Measurements from ENCODE around the gene LENG1.

Gene LENG1

DNA sequence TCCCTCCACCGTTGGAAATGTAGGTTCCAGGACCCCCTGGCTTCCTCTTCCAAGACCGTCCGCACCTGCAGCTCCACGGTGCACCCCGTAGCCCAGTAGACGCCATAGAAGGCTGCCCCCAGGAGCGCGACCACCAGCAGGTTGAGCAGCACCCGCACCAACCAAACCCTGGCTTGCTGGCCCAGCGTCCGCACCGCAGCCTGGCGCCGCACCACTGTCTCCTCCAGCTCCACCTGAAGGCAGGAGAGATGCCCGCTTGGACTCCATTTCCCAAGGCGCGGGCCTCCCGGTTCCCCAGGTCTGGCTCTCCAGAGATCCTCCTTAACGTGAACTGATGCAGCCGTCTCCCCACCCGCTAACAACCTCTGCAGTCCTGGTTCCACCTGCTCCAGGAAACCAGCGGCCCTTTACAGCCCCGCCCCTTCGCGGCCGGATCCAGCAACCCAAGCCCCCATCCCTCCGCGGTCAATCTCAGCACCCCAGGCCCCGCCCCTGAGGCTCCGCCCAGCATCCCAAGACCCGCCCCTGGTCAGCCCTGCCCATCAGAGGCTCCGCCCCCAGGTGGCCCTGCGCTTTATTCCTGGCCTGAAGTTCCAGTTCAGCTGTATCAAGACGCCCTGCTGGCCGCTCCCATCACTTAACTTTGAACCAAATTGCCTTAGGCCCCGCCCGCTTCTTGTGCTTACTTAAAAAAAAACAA is 5.0 kb upstream of the LENG1 start:
- peak; percentile 68 for DNase-seq (ENCODE audit: low read depth, low spot score)

DNA sequence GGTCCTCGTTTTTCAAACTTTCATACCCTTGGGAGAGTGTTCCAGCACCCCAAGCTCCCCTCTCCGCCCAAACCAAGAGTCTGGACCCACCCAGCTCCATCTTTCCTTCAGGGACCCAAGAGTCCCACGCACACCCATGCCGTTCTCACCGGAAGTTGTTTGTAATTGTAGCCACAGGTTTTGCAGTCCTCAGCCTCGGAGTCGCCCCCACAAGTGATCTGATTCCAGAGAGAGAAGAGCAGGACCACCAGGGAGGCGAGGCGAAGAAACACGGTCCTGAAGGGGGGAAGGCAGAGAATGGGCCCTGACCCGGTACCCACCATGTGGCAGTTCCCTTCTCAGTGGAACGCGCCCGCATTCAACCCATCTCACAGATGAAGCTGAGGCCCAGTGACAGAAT is 3.4 kb upstream of the LENG1 start:
- DNase-seq (ENCODE audit: low read depth, low spot score): no peak

DNA sequence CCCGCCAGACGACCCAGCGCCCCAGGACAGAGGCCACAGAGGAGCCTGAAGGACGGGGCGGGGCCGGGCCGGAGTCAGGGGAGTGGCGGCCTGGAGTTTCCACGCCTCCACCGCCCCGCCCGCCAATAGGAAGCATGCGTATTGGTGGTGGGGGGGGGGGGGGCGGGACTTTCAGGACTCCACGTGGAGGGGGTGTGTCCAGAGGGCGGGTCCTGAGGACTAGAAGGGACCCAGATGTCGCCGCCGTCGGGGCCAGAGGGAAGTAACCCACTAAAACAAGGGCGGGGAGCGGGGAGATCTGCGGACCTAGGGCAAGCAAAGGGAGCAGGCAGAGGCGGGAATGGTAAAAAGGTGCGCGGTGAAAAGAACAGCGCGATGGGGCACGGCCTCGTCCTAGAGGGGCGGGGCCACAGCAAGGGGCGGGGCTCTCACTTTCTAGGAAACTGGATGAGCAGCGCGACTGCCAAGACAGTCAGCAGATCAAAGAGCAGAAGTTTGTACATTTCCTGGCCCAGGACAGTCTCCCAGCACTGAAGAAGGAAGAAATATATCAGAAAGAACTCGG is 2.8 kb upstream of the LENG1 start:
- DNase-seq (ENCODE audit: low read depth, low spot score): peak; percentile 75

DNA sequence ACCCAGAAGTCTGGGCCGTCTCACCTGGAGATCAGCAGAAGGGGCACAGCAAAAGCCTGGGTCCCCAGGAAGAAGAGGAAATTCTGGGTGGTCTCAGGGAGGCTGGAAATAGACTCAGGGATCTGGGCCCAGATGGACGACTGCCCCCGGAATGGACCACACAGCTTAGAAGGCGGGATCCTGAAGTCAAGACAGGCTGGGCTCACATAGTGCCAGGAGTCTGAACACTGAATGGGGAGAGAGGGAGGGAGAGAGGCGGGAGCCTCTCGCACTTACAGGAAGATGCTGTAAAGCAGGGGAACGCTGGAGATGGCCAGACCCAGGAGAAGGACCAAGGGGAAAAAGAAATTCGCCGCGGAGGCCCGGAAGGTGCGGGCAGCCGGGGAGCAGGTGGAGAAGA is 1.3 kb upstream of the LENG1 start:
- no peak for DNase-seq (ENCODE audit: low read depth, low spot score)

GRCh38 chr19:54160182-54160811 is 776 bp upstream of the LENG1 start:
- peak; percentile 43 for DNase-seq (ENCODE audit: low read depth, low spot score)

DNA sequence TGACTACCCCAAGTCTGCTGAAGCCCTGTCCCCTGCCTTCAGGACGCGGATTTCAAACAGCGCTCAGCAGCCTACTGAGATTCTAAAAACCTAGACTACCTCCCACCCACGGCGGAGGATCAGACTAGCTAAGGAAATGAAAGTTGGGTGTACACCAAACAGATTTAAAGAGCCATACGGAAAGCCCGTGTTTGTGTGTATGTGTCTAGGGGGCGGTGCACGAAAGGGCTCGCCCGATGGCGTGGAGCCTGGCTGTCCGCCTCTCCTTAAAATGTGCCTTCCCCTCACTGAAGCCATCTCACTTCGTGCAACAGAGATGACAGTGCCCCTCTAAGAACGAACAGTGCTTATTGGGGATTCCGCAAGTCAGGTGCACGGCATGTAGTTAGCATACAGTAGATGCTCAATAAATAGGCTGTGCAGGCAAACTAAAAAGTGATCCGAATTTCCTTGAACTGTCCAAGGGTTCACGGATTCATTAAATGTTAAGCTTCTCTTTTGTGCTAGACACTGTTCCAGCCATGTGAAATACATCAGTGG is 639 bp downstream of the LENG1 start:
- no peak for DNase-seq (ENCODE audit: low read depth, low spot score)

DNA sequence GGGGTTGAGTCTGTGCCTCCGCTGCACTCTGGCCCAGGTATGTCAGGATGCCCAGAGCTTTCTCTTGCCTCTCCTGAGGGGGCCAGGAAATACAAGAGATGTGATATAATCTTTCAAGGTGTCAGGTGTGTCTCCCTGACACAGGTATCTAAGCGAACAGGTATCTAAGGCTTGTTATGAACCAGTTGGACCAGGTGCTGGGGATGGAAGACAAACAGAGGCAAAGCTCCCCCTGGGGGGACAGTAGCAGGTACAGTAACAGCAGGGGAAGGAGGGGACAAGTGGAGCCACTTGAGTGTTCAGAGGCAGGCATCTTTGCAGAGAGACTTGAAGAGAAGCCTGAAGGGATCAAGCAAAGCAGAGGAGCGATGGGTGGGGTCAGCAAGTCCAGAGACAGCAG is 2.6 kb downstream of the LENG1 start:
- DNase-seq (ENCODE audit: low read depth, low spot score): no peak

GRCh38 chr19:54156490-54156889 is 3.0 kb downstream of the LENG1 start:
- DNase-seq (ENCODE audit: low read depth, low spot score): no peak

DNA sequence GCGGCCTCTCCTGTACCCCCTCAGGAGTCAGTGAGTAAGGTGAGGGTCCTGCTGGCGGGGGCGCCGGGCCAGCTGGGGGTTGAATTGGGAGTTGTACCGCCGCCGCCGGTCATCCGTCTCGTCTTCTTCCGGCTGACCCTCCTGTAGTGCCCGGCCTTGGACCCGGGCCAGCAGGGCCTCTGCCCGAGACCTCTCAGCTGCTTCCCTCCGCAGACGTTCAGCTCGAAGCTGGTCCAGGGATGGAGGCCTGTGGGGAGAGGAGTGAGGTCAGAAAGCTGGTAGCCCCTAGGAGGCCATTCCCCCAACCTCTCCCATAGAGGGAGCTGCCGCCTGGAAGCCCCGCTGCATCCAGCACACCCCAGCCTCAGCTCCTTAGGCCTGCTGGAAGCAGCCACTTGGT is 3.8 kb downstream of the LENG1 start:
- DNase-seq (ENCODE audit: low read depth, low spot score): no peak

DNA sequence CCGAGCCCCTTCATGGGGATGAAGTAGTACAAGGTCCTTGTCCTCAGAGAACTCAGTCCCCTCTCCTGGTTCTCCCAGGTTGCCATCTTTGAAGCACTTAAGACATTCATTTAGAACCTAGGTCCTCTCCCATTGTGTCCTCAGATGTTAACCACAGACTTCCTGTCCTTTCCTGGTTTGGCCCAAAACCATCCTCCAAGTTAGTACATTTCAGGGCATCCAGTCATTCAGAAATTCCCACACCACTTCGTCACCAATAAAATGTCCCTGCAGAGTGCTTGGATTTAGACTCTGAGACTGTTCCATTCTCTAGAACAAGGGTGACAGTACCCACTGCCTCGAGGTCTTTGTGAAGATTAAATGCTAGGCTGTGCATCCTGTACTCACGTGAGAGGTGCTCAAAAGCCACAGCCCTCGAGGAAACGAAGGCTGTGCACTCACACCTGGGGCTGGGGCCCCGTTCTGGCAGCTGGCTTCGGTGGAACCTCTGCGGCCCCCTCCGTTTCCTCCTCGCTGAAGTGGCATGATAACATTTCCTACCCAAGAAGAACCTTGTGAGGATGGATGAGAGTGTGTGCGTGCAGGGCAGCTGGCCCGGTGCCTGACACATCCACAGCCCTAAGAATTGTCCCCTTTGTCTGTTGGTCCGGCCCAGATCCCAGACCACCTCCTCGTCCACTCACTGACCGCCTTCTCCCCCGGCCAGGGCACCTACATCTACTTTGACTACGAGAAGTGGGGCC is 4.7 kb downstream of the LENG1 start:
- DNase-seq (ENCODE audit: low read depth, low spot score): peak; percentile 29

DNA sequence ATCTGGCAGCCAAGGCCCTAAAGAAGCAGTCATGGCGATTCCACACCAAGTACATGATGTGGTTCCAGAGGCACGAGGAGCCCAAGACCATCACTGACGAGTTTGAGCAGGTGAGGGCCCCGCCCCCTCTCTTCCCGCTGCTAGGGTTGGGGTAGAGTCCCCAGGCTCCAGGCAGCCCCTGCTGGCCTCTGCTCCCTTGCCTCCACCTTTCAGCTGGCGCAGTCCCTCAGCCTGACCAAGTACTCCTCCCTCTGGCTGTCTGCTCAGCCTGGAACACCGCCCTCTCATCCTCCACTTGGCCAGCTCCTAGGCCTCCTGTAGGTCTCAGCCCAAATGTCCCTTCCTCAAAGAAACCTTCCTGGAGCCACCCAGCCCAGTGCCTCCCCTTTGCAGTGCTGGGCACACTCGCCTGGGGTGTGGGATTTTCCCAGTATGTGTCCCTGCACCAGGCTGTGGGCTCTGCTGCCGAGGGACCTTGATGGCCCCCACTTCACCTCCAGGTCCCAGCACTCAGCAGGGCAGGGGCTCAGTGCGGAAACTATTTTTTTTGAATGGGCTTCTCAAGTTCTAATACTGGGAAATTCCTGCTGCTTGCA is 5.7 kb downstream of the LENG1 start:
- DNase-seq (ENCODE audit: low read depth, low spot score): no peak

DNA sequence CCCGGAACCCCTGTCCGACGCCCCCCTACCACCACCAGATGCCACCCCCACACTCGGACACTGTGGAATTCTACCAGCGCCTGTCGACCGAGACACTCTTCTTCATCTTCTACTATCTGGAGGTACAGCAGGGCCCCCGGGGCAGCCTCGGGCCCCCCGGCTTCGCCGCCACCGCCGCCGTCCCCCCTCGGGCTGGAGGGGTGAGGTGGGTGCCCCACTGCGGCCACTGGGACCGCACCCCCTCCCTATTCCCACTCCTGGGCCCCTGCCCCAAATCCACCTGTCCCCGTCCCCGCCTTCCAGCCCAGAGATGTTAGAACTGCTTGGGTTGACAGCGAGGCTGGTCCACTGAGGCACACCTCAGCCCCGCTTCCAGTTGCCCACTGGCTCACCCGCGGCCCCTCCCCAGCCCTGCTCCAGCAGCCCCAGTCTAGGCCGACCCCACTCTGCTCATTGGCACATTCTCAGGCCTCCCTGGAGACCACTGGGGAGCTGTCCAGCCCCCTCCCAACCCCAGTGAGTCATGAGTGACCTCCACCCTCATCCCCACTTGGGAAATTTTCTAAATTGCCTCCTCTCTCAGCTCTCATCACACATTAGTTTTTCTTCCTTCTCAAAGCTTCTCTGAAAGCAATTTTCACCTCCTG is 6.5 kb downstream of the LENG1 start:
- DNase-seq (ENCODE audit: low read depth, low spot score): no peak

GRCh38 chr19:54152267-54152666 is 7.3 kb downstream of the LENG1 start:
- no peak for DNase-seq (ENCODE audit: low read depth, low spot score)

DNA sequence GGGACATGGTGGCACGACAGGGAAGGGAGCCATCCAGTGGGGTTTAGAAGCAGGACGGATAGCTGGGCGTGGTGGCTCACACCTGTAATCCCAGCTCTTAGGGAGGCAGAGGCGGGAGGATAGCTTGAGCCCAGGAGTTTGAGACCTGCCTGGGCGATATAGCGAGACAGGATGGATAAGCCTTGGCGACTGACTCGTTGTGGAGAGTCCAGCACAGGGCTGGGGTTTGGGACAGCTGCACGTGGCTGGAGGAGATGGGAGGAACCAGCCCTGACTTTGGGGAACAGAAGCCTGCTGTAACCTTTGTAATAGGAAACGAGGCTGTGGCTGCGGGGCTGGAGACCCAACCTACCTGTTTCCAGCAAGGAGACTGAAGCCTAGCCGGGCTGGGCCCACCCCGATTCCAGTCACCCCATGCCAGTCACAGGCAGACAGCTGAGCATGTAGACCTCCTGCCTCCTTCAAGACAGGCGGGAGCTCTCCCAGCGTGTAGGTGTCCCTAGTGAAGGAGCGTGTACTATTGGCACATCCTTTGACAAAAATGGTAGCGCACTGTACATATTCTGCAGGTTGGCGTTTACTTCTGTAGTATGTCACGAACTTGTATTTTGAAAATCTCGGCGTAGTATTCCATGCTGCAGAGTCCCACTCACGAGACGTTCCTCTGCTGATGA is 8.0 kb downstream of the LENG1 start:
- DNase-seq (ENCODE audit: low read depth, low spot score): no peak

GRCh38 chr19:54149021-54149812 is 10.3 kb downstream of the LENG1 start:
- no peak for DNase-seq (ENCODE audit: low read depth, low spot score)

GRCh38 chr19:54148158-54148557 is 11.4 kb downstream of the LENG1 start:
- no peak for DNase-seq (ENCODE audit: low read depth, low spot score)

- no peak for DNase-seq (ENCODE audit: low read depth, low spot score)
These were observed 11.8 kb downstream of the LENG1 start for GRCh38 chr19:54147676-54148075.

DNA sequence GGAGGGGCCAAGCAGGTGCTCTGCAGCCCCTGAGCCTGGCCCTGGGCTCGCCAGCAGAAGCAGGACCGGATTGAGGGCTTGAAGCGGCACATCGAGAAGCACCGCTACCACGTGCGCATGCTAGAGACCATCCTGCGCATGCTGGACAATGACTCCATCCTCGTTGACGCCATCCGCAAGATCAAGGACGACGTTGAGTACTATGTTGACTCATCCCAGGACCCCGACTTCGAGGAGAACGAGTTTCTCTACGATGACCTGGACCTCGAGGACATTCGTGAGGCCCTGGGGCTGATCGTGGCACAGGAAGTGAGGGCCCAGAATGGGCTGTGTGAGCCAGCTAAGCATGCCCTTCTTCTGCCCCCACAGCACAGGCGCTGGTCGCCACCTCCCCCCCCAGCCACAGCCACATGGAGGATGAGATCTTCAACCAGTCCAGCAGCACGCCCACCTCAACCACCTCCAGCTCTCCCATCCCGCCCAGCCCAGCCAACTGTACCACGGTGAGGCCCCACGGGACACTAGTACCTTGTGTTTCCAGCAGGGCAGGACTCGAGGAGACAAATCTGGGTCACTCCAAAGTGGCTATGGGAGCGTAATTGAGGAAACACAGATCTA is 13.9 kb downstream of the LENG1 start:
- no peak for DNase-seq (ENCODE audit: low read depth, low spot score)

DNA sequence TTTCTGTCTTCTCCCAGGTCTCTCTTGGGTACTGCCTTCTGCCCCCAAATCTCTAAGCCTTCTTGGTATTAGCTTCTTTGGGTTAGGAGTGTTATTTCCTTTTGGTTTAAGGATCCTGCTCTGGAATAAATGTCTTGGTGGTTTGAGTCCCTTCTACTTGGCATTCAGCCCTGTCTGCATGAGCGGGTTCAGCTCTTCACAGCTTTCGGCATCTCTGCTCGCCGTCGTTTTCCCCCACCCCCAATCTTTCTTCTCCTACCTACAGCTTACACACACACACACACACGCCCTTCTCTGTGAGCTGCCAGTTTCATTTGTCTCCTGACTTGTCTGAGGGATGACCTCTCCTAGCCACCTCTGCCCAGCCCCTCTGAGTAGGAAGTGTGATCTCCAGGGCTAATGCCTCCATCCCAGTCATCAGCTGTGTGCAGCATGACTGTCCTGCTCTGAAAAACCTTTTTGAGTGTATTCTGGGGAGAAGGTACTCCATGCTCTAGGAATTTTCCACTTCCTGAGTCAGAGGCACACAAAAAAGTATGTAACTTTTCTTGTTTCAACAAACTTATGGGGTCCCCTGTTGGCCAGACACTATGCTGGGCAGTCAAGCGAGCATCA is 17.2 kb downstream of the LENG1 start:
- no peak for DNase-seq (ENCODE audit: low read depth, low spot score)

All from astrocyte of the hippocampus (primary cell).